ENCODE measurements around the gene NFIC. TPM values are rescaled to one million over a fixed set of nuclear protein-coding genes. Genes with fewer than 3 reads are reported as not detected.

Gene NFIC
- total and polyA plus RNA-seq, 4 donors = 40.4 to 208 (median 49.8) TPM

- WGBS, 2 donors = 30 to 34% methylated on average over 24 of the region's 24 CpGs
- no peak for TF ChIP-seq CTCF (IDR thresholded peaks at IDR 0.05; ENCODE audit: control extremely low read depth, extremely low read depth)
- Histone ChIP-seq H3K27me3 (ENCODE audit: control insufficient read depth in 3 of 3, insufficient read depth in 3 of 3, low read length in 2 of 3) (peaks cover 0 to 22% (median 0%) of the 10 kb centered on the region in 3 donors), H3K9ac (ENCODE audit: insufficient read depth in 1 of 2, low read length in 2 of 2) (no peak overlapping the region), H3K27ac (ENCODE audit: low read depth in 1 of 2, low read length in 1 of 2) (peak overlapping the region; percentile 86 to 95), H3K9me3 (ENCODE audit: control insufficient read depth in 4 of 4, insufficient read depth in 3 of 4, low read length in 3 of 4) (no peaks in the 10 kb centered on the region), H3K4me3 (peak overlapping the region; percentile 47), H3K36me3 (ENCODE audit: control insufficient read depth in 4 of 4, insufficient read depth in 4 of 4, low read length in 4 of 4) (peaks cover 0 to 2% (median 0%) of the 10 kb centered on the region in 4 donors), H3K4me1 (ENCODE audit: control insufficient read depth in 5 of 5, insufficient read depth in 5 of 5, low read length in 5 of 5) (peaks cover 0 to 48% (median 13%) of the 10 kb centered on the region in 5 donors)
- peak in 1 of 3 donors; percentile 45 for DNase-seq
- no peak for ATAC-seq (ENCODE audit: insufficient read depth, low FRiP score)
These were observed 1.5 kb downstream of the NFIC start for GRCh38 chr19:3367628-3368440.

GRCh38 chr19:3368441-3368795 is 2.0 kb downstream of the NFIC start:
- Histone ChIP-seq H3K4me3 (no peak overlapping the region), H3K27ac (ENCODE audit: low read depth in 1 of 2, low read length in 1 of 2) (peak overlapping the region; percentile 86 to 95), H3K4me1 (ENCODE audit: control insufficient read depth in 5 of 5, insufficient read depth in 5 of 5, low read length in 5 of 5) (peaks cover 0 to 48% (median 13%) of the 10 kb centered on the region in 5 donors), H3K27me3 (ENCODE audit: control insufficient read depth in 3 of 3, insufficient read depth in 3 of 3, low read length in 2 of 3) (peaks cover 0 to 22% (median 0%) of the 10 kb centered on the region in 3 donors), H3K9me3 (ENCODE audit: control insufficient read depth in 4 of 4, insufficient read depth in 3 of 4, low read length in 3 of 4) (no peaks in the 10 kb centered on the region), H3K36me3 (ENCODE audit: control insufficient read depth in 4 of 4, insufficient read depth in 4 of 4, low read length in 4 of 4) (peaks cover 0 to 3% (median 1%) of the 10 kb centered on the region in 4 donors), H3K9ac (ENCODE audit: insufficient read depth in 1 of 2, low read length in 2 of 2) (no peak overlapping the region)
- WGBS, 2 donors = 48 to 56% methylated on average over 5 of the region's 5 CpGs
- TF ChIP-seq CTCF (IDR thresholded peaks at IDR 0.05; ENCODE audit: control extremely low read depth, extremely low read depth) = no peak
- DNase-seq (peak in 1 of 3 donors; percentile 12), ATAC-seq (ENCODE audit: insufficient read depth, low FRiP score) (no peak)

- Histone ChIP-seq H3K27ac (ENCODE audit: low read depth in 1 of 2, low read length in 1 of 2) (peak overlapping the region; percentile 86 to 95), H3K36me3 (ENCODE audit: control insufficient read depth in 4 of 4, insufficient read depth in 4 of 4, low read length in 4 of 4) (peaks cover 0 to 5% (median 1%) of the 10 kb centered on the region in 4 donors), H3K9ac (ENCODE audit: insufficient read depth in 1 of 2, low read length in 2 of 2) (peak overlapping the region in 1 of 2 donors; percentile 59), H3K4me3 (no peak overlapping the region), H3K9me3 (ENCODE audit: control insufficient read depth in 4 of 4, insufficient read depth in 3 of 4, low read length in 3 of 4) (no peaks in the 10 kb centered on the region), H3K4me1 (ENCODE audit: control insufficient read depth in 5 of 5, insufficient read depth in 5 of 5, low read length in 5 of 5) (peaks cover 0 to 48% (median 13%) of the 10 kb centered on the region in 5 donors), H3K27me3 (ENCODE audit: control insufficient read depth in 3 of 3, insufficient read depth in 3 of 3, low read length in 2 of 3) (peaks cover 0 to 22% (median 0%) of the 10 kb centered on the region in 3 donors)
- ATAC-seq (ENCODE audit: insufficient read depth, low FRiP score) (no peak), DNase-seq (peak in 2 of 3 donors; percentile 38 to 55)
- 49 to 51% methylated on average over 4 of the region's 4 CpGs for WGBS, 2 donors
- no peak for TF ChIP-seq CTCF (IDR thresholded peaks at IDR 0.05; ENCODE audit: control extremely low read depth, extremely low read depth)
These were observed 2.5 kb downstream of the NFIC start for GRCh38 chr19:3368848-3369336.
